Ectodermal cell (in vitro differentiated cells): ENCODE measurements around the gene PADI1.

Experiments
- H3K27ac ChIP-seq: 2 replicates; pipeline ENCODE4 v1.7.0; 2013; ENCODE audit warnings: mild to moderate bottlenecking, low read depth, low read length; ENCODE audit not compliant: insufficient read depth, poor library complexity, severe bottlenecking
- H3K27me3 ChIP-seq: 2 replicates; pipeline ENCODE4 v1.7.0; 2013; ENCODE audit warnings: mild to moderate bottlenecking, low read length; ENCODE audit not compliant: insufficient read depth, control insufficient read depth, poor library complexity, severe bottlenecking
- H3K36me3 ChIP-seq: one replicate; pipeline ENCODE4 v1.7.0; 2013; ENCODE audit warnings: low read length; ENCODE audit not compliant: control insufficient read depth, insufficient read depth
- H3K4me1 ChIP-seq: one replicate; pipeline ENCODE4 v1.7.0; 2013; ENCODE audit warnings: low read length; ENCODE audit not compliant: control insufficient read depth, insufficient read depth
- H3K4me3 ChIP-seq: 2 replicates; pipeline ENCODE4 v1.7.0; 2013; ENCODE audit warnings: low read depth, low read length, control low read depth; ENCODE audit not compliant: insufficient read depth
- H3K9me3 ChIP-seq: 2 replicates; pipeline ENCODE4 v1.7.0; 2013; ENCODE audit warnings: mild to moderate bottlenecking, low read length, moderate library complexity; ENCODE audit not compliant: control insufficient read depth
- WGBS, 2 experiments: methylation state at CpG; one replicate each; pipeline ENCODE4 v1.1.7; 2013; ENCODE audit warnings: missing lambda C conversion rate in 2 of 2; 5-methylcytosine and 5-hydroxymethylcytosine counted together

Gene PADI1

DNA sequence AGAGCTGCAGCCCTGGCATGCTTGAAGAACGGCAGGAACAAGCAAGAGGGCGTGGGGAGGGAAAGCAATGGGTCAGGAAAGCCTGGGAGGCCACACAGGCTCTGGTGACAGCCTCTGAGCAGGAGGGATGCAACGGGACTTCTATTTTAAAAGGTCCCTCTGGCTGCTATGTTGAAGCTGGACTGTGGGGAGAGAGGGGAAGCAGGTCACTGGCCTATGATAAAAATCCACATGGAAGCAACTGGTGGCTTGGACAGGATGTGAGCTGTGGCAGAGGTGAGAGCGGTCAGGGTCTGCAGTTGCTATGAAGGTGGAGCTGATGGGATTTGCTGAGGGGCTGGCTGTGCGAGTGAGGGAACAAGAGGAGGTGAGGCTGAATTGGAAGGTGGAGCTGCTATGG lies 11.2 kb downstream of the PADI1 start:
- H3K9me3 ChIP-seq, result no peaks in the 10 kb centered on the region
- H3K36me3 ChIP-seq, result no peaks in the 10 kb centered on the region
- H3K4me3 ChIP-seq, result no peak overlapping the region
- no peaks in the 10 kb centered on the region for H3K27me3 ChIP-seq
- H3K4me1 ChIP-seq, result peaks cover 22% of the 10 kb centered on the region
- no peak overlapping the region for H3K27ac ChIP-seq
- WGBS, 2 experiments, result 81 to 86% methylated on average over 5 of the region's 5 CpGs

DNA sequence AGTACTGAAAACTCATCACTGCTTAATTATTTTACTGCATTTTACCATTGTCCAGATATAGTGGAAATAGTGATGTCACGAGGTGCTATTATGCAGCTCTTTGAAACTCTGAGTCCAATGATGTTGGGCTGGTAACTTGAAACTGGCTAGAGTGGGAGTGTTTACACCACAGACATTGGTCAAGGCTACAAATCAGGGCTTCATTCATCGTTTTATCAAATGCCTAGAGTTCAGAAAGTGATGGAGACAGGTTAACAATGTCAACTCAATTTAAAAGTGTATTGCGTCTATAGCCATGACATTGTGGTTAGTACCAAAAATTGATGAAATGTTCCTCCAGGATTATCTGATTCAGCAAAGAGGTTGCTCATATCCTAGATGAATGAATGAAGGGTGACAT lies 12.7 kb downstream of the PADI1 start:
- Histone ChIP-seq H3K4me3 (no peak overlapping the region), H3K27ac (no peak overlapping the region), H3K36me3 (no peaks in the 10 kb centered on the region), H3K9me3 (no peaks in the 10 kb centered on the region), H3K4me1 (peaks cover 13% of the 10 kb centered on the region), H3K27me3 (no peaks in the 10 kb centered on the region)
- WGBS, 2 experiments, result 93 to 95% methylated on average over 3 of the region's 3 CpGs

GRCh38 chr1:17218939-17219338 lies 14.0 kb downstream of the PADI1 start:
- H3K4me3 ChIP-seq, result no peak overlapping the region
- whole genome bisulfite sequencing, 2 experiments, result 92 to 93% methylated on average over 7 of the region's 7 CpGs
- H3K9me3 ChIP-seq, result no peaks in the 10 kb centered on the region
- H3K4me1 ChIP-seq, result no peaks in the 10 kb centered on the region
- H3K27ac ChIP-seq, result no peak overlapping the region
- no peaks in the 10 kb centered on the region for H3K36me3 ChIP-seq
- no peaks in the 10 kb centered on the region for H3K27me3 ChIP-seq

- no peaks in the 10 kb centered on the region for H3K27me3 ChIP-seq
- no peaks in the 10 kb centered on the region for H3K36me3 ChIP-seq
- no peak overlapping the region for H3K27ac ChIP-seq
- no peaks in the 10 kb centered on the region for H3K4me1 ChIP-seq
- 88 to 91% methylated on average over 3 of the region's 3 CpGs for WGBS, 2 experiments
- no peak overlapping the region for H3K4me3 ChIP-seq
- H3K9me3 ChIP-seq, result no peaks in the 10 kb centered on the region
Measured at GRCh38 chr1:17220287-17220686, 15.4 kb downstream of the PADI1 start.

GRCh38 chr1:17222557-17222956 lies 17.6 kb downstream of the PADI1 start:
- Histone ChIP-seq H3K27ac (no peak overlapping the region), H3K27me3 (no peaks in the 10 kb centered on the region), H3K9me3 (no peaks in the 10 kb centered on the region), H3K36me3 (no peaks in the 10 kb centered on the region), H3K4me3 (no peak overlapping the region), H3K4me1 (no peaks in the 10 kb centered on the region)
- WGBS, 2 experiments, result 93 to 94% methylated on average over 14 of the region's 14 CpGs

DNA sequence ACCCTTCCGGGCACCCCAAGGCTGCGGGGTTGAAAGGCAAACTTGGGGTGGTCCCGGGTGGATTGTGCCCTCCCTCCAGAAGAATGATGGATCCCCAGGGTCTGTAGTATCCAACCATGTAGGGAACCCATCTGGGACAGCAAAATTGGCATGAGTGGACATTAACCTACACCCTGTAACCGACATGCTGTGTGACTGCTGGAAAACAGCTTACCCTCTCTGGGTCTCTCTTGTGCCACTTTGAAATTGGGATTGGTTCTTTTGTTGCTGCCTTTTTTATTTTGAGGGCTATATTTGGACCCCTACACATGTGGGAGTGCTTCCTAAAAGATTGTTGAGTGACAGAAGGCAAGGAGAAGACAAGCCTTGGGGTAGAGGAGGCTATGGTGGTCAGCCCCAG lies 19.5 kb downstream of the PADI1 start:
- H3K4me1 ChIP-seq, result no peaks in the 10 kb centered on the region
- H3K27me3 ChIP-seq, result no peaks in the 10 kb centered on the region
- H3K4me3 ChIP-seq, result no peak overlapping the region
- 95% methylated on average over 4 of the region's 4 CpGs for WGBS, 2 experiments
- no peak overlapping the region for H3K27ac ChIP-seq
- no peaks in the 10 kb centered on the region for H3K9me3 ChIP-seq
- no peaks in the 10 kb centered on the region for H3K36me3 ChIP-seq

DNA sequence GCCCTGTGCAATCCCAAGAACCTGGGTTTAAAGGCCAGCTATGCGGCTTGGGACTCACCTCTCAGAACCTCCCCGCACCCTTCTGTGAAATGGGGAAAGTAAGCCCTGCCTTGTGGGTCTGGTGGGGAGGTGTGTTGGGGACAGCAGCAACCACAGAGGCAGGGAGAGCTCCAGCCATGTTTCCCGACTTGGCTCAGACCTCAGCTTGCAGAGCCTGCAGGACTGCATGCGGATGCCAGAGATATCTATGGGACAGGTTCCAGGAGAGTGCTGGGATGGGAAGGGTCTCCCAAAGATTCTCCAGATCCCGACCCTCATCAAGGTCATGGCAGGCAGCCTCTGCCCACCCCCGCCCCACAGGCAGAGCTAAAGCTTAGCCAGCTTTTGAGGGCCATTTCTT lies 20.2 kb downstream of the PADI1 start:
- H3K4me3 ChIP-seq, result no peak overlapping the region
- no peak overlapping the region for H3K27ac ChIP-seq
- 90 to 92% methylated on average over 6 of the region's 6 CpGs for WGBS, 2 experiments
- H3K9me3 ChIP-seq, result no peaks in the 10 kb centered on the region
- no peaks in the 10 kb centered on the region for H3K27me3 ChIP-seq
- H3K4me1 ChIP-seq, result no peaks in the 10 kb centered on the region
- H3K36me3 ChIP-seq, result no peaks in the 10 kb centered on the region

GRCh38 chr1:17227358-17227915 lies 22.5 kb downstream of the PADI1 start:
- Histone ChIP-seq H3K9me3 (no peaks in the 10 kb centered on the region), H3K4me1 (no peaks in the 10 kb centered on the region), H3K27ac (no peak overlapping the region), H3K4me3 (no peak overlapping the region), H3K36me3 (no peaks in the 10 kb centered on the region), H3K27me3 (no peaks in the 10 kb centered on the region)
- 89 to 90% methylated on average over 7 of the region's 7 CpGs for WGBS, 2 experiments

- Histone ChIP-seq H3K36me3 (no peaks in the 10 kb centered on the region), H3K4me1 (no peaks in the 10 kb centered on the region), H3K27me3 (no peaks in the 10 kb centered on the region), H3K4me3 (no peak overlapping the region), H3K9me3 (no peaks in the 10 kb centered on the region), H3K27ac (no peak overlapping the region)
- WGBS, 2 experiments, result 87 to 89% methylated on average over 8 of the region's 8 CpGs
Measured at GRCh38 chr1:17228619-17229018, 23.7 kb downstream of the PADI1 start.

DNA sequence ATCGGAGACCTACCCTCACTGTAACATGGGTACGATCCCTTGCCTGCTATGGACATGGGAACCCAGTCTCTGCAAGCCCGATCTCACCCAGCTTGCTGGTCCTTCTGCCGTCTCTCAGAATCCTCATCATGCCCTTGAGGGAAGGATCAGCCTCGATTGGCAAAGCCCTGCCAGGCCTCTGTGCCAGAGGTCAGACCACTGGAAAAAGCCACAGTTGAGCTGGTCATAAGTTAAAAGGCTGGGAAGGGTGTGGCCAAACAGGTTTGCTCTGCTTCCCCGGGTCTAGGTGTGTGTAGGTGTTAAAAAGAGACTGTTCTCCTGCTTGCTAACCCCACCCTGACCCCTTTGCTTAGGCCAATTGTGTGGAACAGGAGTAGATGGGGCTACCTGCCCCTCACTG lies 24.5 kb downstream of the PADI1 start:
- no peaks in the 10 kb centered on the region for H3K9me3 ChIP-seq
- no peaks in the 10 kb centered on the region for H3K36me3 ChIP-seq
- H3K4me3 ChIP-seq, result no peak overlapping the region
- H3K4me1 ChIP-seq, result no peaks in the 10 kb centered on the region
- H3K27me3 ChIP-seq, result no peaks in the 10 kb centered on the region
- WGBS, 2 experiments, result 91 to 94% methylated on average over 6 of the region's 6 CpGs
- no peak overlapping the region for H3K27ac ChIP-seq

DNA sequence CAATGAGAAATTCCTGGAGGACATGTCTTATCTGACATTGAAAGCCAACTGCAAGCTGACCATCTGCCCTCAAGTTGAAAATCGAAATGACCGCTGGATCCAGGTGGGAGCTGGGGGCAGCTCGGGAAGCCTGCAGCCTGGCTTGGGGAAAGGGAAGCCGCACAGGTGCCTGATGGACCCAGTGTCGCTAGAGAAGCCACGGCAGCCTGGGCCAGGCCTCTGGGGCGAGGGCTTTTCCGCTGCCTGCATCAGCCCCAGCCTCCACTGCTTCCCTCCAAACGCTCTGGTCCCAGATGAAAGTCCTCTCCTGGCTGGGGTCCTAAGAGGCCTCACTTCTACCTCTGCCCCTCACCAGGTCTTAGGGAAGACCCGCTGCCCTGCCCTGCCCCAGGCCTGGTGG lies 25.2 kb downstream of the PADI1 start:
- H3K27me3 ChIP-seq, result no peaks in the 10 kb centered on the region
- no peaks in the 10 kb centered on the region for H3K9me3 ChIP-seq
- H3K36me3 ChIP-seq, result no peaks in the 10 kb centered on the region
- no peak overlapping the region for H3K4me3 ChIP-seq
- no peaks in the 10 kb centered on the region for H3K4me1 ChIP-seq
- WGBS, 2 experiments, result 90 to 93% methylated on average over 10 of the region's 10 CpGs
- H3K27ac ChIP-seq, result no peak overlapping the region
